ENCODE results near the gene POU3F1. TPM values are rescaled to one million over a fixed set of nuclear protein-coding genes. Genes with fewer than 3 reads are reported as not detected.

POU3F1 gene
- total RNA-seq = not detected

DNA sequence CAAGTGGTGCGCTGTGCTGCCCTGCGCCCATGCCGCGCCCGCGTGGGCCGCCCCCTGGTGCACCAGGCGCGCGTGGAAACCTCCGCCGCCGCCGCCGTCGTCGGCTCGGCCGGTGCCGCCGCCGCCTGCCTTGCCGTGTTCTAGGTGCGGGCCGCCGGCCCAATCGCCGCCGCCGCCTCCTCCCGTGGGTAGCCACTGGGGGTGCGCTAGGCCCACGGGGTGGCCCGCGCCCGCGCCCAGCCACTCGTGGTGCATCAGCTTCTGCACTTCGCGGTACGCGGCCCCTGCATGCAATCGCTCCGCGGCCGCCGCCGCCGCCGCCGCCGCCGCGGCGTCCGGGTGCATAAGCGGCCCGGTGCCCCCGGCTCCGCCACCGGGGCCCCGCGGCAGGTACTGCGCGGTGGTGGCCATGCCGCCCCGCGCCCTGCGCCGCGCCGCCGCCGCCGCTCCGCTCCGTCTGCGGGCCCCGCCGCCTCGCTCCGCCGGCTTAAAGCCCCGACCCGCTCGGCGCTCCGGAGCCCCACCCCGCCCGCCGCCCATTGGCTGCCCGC is at the start of gene POU3F1:
POU3F1 (minus strand) TSS at position 461 of the 551 bp plus-strand sequence; CDS start at position 411, 50 bp downstream.
- Histone ChIP-seq H3K4me3 (peak within 1 kb of the TSS; percentile 48 to 78 (median 68)), H3K27me3 (peaks cover 3 to 46% of the 10 kb centered on the region in 2 donors), H3K27ac (peak within 1 kb of the TSS in 2 of 4 donors; percentile 38 to 42), H3K4me1 (peaks cover 0 to 27% (median 14%) of the 10 kb centered on the region in 4 donors), H3K36me3 (no peaks in the 10 kb centered on the region), H3K9me3 (no peaks in the 10 kb centered on the region)
- no peak for DNase-seq
- TF ChIP-seq, protein P1, sequence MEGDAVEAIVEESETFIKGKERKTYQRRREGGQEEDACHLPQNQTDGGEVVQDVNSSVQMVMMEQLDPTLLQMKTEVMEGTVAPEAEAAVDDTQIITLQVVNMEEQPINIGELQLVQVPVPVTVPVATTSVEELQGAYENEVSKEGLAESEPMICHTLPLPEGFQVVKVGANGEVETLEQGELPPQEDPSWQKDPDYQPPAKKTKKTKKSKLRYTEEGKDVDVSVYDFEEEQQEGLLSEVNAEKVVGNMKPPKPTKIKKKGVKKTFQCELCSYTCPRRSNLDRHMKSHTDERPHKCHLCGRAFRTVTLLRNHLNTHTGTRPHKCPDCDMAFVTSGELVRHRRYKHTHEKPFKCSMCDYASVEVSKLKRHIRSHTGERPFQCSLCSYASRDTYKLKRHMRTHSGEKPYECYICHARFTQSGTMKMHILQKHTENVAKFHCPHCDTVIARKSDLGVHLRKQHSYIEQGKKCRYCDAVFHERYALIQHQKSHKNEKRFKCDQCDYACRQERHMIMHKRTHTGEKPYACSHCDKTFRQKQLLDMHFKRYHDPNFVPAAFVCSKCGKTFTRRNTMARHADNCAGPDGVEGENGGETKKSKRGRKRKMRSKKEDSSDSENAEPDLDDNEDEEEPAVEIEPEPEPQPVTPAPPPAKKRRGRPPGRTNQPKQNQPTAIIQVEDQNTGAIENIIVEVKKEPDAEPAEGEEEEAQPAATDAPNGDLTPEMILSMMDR (IDR thresholded peaks at IDR 0.05) = no peak
- no peak for TF ChIP-seq POLR2A (IDR thresholded peaks at IDR 0.05)

DNA sequence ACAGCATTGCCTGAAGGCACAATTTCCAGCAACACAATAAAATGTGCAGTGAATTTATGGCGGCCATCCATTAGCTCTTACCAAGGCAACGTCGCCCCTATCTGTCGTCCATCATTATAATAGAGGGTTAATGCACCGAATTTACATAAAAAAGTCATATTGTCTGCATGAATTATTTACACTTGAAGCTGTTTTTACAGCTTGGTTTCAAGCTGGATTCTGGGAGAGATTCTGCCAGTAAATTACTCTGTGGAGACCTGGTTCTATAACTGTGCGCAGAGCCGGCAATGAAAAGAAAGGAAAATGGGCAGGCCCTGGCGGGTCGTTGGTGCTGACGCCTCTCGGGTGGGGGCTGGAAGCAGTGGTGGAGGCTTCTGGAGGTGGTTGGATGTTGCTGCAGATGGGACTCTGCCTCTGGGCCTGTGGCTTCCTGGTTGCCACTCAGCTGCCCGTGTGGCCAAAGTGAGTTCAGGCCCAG is 48.9 kb upstream of the POU3F1 start:
- Histone ChIP-seq H3K27ac (no peak overlapping the region), H3K9me3 (no peaks in the 10 kb centered on the region), H3K27me3 (no peaks in the 10 kb centered on the region), H3K4me1 (no peaks in the 10 kb centered on the region), H3K4me3 (no peak overlapping the region), H3K36me3 (no peaks in the 10 kb centered on the region)
- TF ChIP-seq POLR2A (IDR thresholded peaks at IDR 0.05) = no peak
- TF ChIP-seq, protein P1 (IDR thresholded peaks at IDR 0.05) = no peak
- DNase-seq = no peak

DNA sequence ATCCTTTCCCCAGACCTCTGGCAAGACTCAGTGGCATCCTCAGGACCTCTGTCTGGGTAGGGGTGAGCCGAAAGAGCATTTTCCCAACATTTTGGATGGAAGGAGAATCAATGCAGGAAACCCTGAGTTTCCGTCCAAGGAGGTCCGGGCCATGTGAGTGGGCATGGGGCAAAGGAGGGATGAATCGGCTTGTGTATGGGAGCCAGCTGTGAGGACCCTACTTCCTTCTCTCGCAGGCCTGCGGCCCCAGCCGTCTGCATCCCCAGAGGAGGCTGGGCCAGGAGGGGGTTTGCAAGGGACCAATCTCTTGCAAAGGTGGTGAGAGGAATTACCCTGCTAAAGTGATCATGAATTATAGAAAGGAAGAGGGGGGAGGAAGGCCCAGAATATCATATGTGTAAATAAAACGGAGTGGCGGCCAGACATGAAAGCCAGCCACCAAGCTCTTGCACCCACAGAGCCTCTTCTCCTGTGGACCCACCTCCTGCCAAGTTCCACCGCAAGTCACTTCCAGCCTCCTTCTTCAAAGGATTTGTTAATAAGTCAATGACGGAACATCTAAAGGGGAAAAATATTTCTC is 48.2 kb upstream of the POU3F1 start:
- H3K4me3 ChIP-seq = no peak overlapping the region
- H3K36me3 ChIP-seq = no peaks in the 10 kb centered on the region
- DNase-seq = no peak
- H3K27ac ChIP-seq = no peak overlapping the region
- no peaks in the 10 kb centered on the region for H3K9me3 ChIP-seq
- H3K4me1 ChIP-seq = no peaks in the 10 kb centered on the region
- TF ChIP-seq POLR2A (IDR thresholded peaks at IDR 0.05) = no peak
- TF ChIP-seq, protein P1 (IDR thresholded peaks at IDR 0.05) = no peak
- no peaks in the 10 kb centered on the region for H3K27me3 ChIP-seq

DNA sequence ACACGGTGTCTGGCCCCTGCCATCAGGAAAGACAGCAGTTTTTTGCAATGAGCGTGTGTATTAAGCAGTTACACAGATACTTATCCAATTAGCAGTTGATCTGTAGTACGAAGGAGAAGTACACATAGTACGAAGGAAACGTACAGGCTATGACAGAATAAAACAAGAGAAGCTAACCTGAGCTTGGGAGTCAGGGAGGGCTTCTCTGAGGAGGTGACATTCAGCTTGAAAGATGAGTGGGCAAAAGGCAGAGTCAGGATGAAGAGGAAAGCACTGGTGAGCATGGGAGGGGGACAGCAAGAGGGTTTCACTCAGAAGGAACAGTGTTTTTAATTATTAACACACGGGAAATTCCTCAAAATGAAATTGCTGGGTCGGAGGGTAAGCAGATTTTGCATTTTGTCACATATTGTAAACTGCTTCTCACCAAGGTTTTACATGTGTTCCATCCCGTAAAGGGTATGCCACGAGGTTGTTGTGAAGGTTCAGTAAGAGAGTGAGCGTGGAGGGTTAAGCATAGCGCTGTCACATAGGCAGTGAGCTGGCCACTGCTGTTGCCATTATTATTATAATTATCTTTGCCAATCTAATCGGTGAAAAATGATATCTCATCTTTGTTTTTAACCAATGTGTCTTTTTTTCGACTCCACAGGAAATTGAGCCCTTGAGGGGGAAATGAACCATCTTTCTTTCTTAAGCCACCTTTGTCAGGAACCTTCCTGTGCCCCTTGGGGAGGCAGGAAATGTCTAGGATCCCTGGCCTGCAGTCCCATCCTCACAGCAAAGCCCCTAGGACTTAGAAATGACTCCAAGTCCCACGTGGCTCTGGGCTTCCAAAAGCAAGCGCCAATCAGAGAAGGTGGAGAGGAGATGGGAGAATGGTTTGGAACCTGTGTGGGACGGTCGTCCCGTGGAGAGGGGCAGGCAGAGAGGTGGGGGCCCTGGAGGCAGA is 47.3 kb upstream of the POU3F1 start:
- no peak overlapping the region for H3K27ac ChIP-seq
- TF ChIP-seq, protein P1 (IDR thresholded peaks at IDR 0.05) = no peak
- no peak for TF ChIP-seq POLR2A (IDR thresholded peaks at IDR 0.05)
- no peaks in the 10 kb centered on the region for H3K36me3 ChIP-seq
- H3K27me3 ChIP-seq = no peaks in the 10 kb centered on the region
- no peaks in the 10 kb centered on the region for H3K9me3 ChIP-seq
- DNase-seq = no peak
- no peaks in the 10 kb centered on the region for H3K4me1 ChIP-seq
- H3K4me3 ChIP-seq = no peak overlapping the region

DNA sequence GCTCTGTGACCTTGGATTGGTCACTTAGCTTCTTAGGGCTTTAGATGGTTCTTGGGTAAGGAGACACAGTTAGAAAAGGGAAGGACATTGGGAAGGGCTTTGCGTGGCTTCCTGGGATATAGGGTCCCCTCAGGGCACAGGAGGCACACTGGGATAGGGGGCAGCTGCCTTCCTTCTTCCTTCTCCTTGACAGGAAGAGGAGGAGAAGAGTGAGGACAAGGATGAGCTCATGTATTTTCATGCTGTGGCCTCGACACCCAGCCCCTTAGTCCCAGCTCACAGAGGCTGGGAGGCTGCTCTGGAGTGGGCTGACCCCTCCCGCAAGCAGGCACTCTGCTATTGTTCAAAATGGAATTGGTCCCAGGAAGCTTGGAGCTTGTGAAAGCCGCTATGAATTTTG is 45.7 kb upstream of the POU3F1 start:
- no peak overlapping the region for H3K4me3 ChIP-seq
- H3K4me1 ChIP-seq = no peaks in the 10 kb centered on the region
- TF ChIP-seq, protein P1 (IDR thresholded peaks at IDR 0.05) = no peak
- no peak for TF ChIP-seq POLR2A (IDR thresholded peaks at IDR 0.05)
- no peak overlapping the region for H3K27ac ChIP-seq
- no peaks in the 10 kb centered on the region for H3K27me3 ChIP-seq
- H3K36me3 ChIP-seq = no peaks in the 10 kb centered on the region
- no peaks in the 10 kb centered on the region for H3K9me3 ChIP-seq
- DNase-seq = no peak

Measured in Peyer's patch (tissue), 4 donors.